ENCODE data around the gene TPRN. TPM values are rescaled to one million over a fixed set of nuclear protein-coding genes. Genes with fewer than 3 reads are reported as not detected.

TPRN gene
- total and polyA plus RNA-seq, 2 of the 4 experiments (the other 2 are of a cell fraction): 1.8 to 5.3 TPM

DNA sequence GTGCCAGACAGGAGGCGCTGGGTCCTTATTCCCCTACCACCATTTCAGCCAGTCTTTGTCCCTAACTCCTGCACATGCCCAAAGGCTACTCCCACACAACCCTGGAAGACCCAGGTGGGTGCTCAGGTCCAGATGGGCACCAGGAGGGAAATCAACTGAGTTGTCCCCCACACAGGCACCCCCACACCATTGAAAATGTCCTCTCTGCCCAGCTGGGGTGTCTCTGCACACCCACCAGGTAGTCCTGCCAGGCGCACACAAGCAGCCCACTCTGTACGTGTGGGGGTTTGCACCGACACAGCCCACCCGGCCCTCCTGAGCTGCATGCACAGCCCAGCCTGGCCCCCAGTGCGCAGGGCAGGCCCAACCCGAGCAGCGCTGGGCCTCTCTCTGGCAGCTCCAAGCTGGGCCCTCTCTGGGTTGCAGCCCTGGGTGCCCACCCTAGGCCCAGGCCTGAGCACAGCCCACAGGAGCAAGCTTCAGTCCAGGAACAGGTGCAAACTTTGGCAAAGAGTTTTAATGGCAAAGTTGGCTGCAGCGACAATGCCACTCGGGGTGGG is 19.3 kb upstream of the TPRN start:
- H3K36me3 ChIP-seq (ENCODE audit: control insufficient read depth, insufficient read depth, low read length): peaks cover 14% of the 10 kb centered on the region
- no peak overlapping the region for H3K18ac ChIP-seq (ENCODE audit: low read depth, low read length)
- no peak overlapping the region for H2BK20ac ChIP-seq (ENCODE audit: low read depth, low read length)
- no peak overlapping the region for H3K56ac ChIP-seq (ENCODE audit: extremely low read depth, insufficient read depth, low read length)
- H2AK9ac ChIP-seq (replicated peaks; ENCODE audit: low read depth, low read length, poor library complexity): peak overlapping the region; percentile 42
- ChIA-PET CTCF (no interaction called here), POLR2A (ENCODE audit: unreplicated experiment) (no interaction called here)
- no peak overlapping the region for H3K27ac ChIP-seq (ENCODE audit: insufficient read depth, low read length)
- no peaks in the 10 kb centered on the region for H3K9me3 ChIP-seq (ENCODE audit: control insufficient read depth, insufficient read depth, low read length)
- H4K5ac ChIP-seq (ENCODE audit: low read depth, low read length): no peak overlapping the region
- no peak overlapping the region for H2BK5ac ChIP-seq (ENCODE audit: low read depth, low read length, poor library complexity, severe bottlenecking)
- dilution Hi-C loops (cut with HindIII; ENCODE audit: low sequenced_read_pairs, unreplicated experiment): no loop called here
- TF ChIP-seq MAZ (IDR thresholded peaks at IDR 0.05; ENCODE audit: borderline replicate concordance, low read depth, low read length) (no peak), FOS (IDR thresholded peaks at IDR 0.05; ENCODE audit: low read depth, low read length) (no peak), MXI1 (IDR thresholded peaks at IDR 0.05; ENCODE audit: borderline replicate concordance, low read depth, low read length) (no peak), MAFK (IDR thresholded peaks at IDR 0.05; ENCODE audit: low read depth, low read length) (no peak), CHD1 (IDR thresholded peaks at IDR 0.05; ENCODE audit: low read depth, low read length) (no peak), SMC3 (IDR thresholded peaks at IDR 0.05; ENCODE audit: low read depth, low read length) (no peak), NFE2L2 (IDR thresholded peaks at IDR 0.05; ENCODE audit: low read depth, low read length) (no peak), CEBPB (IDR thresholded peaks at IDR 0.05; ENCODE audit: low read depth, low read length) (no peak)
- TF ChIP-seq, protein P1, sequence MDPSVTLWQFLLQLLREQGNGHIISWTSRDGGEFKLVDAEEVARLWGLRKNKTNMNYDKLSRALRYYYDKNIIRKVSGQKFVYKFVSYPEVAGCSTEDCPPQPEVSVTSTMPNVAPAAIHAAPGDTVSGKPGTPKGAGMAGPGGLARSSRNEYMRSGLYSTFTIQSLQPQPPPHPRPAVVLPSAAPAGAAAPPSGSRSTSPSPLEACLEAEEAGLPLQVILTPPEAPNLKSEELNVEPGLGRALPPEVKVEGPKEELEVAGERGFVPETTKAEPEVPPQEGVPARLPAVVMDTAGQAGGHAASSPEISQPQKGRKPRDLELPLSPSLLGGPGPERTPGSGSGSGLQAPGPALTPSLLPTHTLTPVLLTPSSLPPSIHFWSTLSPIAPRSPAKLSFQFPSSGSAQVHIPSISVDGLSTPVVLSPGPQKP (IDR thresholded peaks at IDR 0.05; ENCODE audit: borderline replicate concordance, low read depth, low read length): no peak
- TF ChIP-seq, protein P2, sequence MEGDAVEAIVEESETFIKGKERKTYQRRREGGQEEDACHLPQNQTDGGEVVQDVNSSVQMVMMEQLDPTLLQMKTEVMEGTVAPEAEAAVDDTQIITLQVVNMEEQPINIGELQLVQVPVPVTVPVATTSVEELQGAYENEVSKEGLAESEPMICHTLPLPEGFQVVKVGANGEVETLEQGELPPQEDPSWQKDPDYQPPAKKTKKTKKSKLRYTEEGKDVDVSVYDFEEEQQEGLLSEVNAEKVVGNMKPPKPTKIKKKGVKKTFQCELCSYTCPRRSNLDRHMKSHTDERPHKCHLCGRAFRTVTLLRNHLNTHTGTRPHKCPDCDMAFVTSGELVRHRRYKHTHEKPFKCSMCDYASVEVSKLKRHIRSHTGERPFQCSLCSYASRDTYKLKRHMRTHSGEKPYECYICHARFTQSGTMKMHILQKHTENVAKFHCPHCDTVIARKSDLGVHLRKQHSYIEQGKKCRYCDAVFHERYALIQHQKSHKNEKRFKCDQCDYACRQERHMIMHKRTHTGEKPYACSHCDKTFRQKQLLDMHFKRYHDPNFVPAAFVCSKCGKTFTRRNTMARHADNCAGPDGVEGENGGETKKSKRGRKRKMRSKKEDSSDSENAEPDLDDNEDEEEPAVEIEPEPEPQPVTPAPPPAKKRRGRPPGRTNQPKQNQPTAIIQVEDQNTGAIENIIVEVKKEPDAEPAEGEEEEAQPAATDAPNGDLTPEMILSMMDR (conservative IDR thresholded peaks at IDR 0.05; ENCODE audit: low read depth, low read length): no peak
- TF ChIP-seq, protein P3, sequence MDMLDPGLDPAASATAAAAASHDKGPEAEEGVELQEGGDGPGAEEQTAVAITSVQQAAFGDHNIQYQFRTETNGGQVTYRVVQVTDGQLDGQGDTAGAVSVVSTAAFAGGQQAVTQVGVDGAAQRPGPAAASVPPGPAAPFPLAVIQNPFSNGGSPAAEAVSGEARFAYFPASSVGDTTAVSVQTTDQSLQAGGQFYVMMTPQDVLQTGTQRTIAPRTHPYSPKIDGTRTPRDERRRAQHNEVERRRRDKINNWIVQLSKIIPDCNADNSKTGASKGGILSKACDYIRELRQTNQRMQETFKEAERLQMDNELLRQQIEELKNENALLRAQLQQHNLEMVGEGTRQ (IDR thresholded peaks at IDR 0.05; ENCODE audit: low read depth, low read length): no peak
- H3K4me3 ChIP-seq (ENCODE audit: insufficient read depth, low read depth, low read length): no peak overlapping the region
- no peak for DNase-seq
- intact Hi-C loops (cut with micrococcal nuclease): no loop called here
- H3K9ac ChIP-seq (ENCODE audit: low read depth, low read length): no peak overlapping the region
- H3K14ac ChIP-seq (replicated peaks; ENCODE audit: low read depth, low read length): no peak overlapping the region
- no TSS peak for BruUV-seq (replicated peaks)
- H3K79me1 ChIP-seq (ENCODE audit: low read depth in 1 of 2, low read length in 2 of 2): peaks cover 0 to 4% of the 10 kb centered on the region in 2 experiments; a peak in 1 of 4 replicates
- H3K4ac ChIP-seq (ENCODE audit: low read depth, low read length): no peak overlapping the region
- no peaks in the 10 kb centered on the region for H3K27me3 ChIP-seq (ENCODE audit: control insufficient read depth, insufficient read depth, low read length)
- H3K23ac ChIP-seq (ENCODE audit: low read depth, low read length): no peak overlapping the region
- no peak overlapping the region for H2BK15ac ChIP-seq (ENCODE audit: low read depth, low read length)
- H3K4me1 ChIP-seq (ENCODE audit: control insufficient read depth, insufficient read depth, low read length): peaks cover 17% of the 10 kb centered on the region
- no peak overlapping the region for H2AK5ac ChIP-seq (ENCODE audit: low read depth, low read length)
- no peak overlapping the region for H3K4me2 ChIP-seq (ENCODE audit: low read depth, low read length)
- H4K91ac ChIP-seq (ENCODE audit: insufficient read depth, low read depth, low read length): no peak overlapping the region
- no peak overlapping the region for H2BK120ac ChIP-seq (ENCODE audit: low read depth, low read length)
- ATAC-seq (ENCODE audit: low read depth): no peak
- in situ Hi-C loops (cut with MboI; ENCODE audit: low sequenced_read_pairs): no loop called here
- 91% methylated on average over 8 of the region's 10 CpGs; no CpG with 5 or more reads in 1 of the 2 experiments for WGBS, 2 experiments (ENCODE audit: extremely low coverage in 2 of 2, insufficient read length in 1 of 2)
- no peak overlapping the region for H2AFZ ChIP-seq (replicated peaks; ENCODE audit: low read length, poor library complexity)
- no peaks in the 10 kb centered on the region for H4K20me1 ChIP-seq (ENCODE audit: insufficient read depth, low read length)
- H4K8ac ChIP-seq (ENCODE audit: low read depth in 2 of 2, low read length in 2 of 2): no peak overlapping the region
- peaks cover 3% of the 10 kb centered on the region; the same call in 1 of the 2 replicates for H3K9me1 ChIP-seq (ENCODE audit: insufficient read depth, low read length)
